ENCODE measurements around the gene RBM39. TPM values are rescaled to one million over a fixed set of nuclear protein-coding genes. Genes with fewer than 3 reads are reported as not detected.
A peak's percentile ranks its signal among the peaks of the same experiment; 100 is the strongest.
"Not testable (repeated sequence)": the region's sequence is repeated elsewhere in the genome, so short reads cannot be mapped to it uniquely, and the experiment has no call there.

RBM39 gene
- total RNA-seq, 4 donors from 2014 or later, result 410 to 504 (median 446) TPM

GRCh38 chr20:35750611-35751010, 8.6 kb upstream of the RBM39 start:
- WGBS, 2 donors, result 70 to 77% methylated on average over 2 of the region's 2 CpGs
- no peaks in the 10 kb centered on the region for H3K4me1 ChIP-seq
- no peaks in the 10 kb centered on the region for H3K36me3 ChIP-seq
- no peaks in the 10 kb centered on the region for H3K27me3 ChIP-seq
- TF ChIP-seq POLR2A (IDR thresholded peaks at IDR 0.05) (no peak), EP300 (IDR thresholded peaks at IDR 0.05) (no peak)
- TF ChIP-seq, protein P1, sequence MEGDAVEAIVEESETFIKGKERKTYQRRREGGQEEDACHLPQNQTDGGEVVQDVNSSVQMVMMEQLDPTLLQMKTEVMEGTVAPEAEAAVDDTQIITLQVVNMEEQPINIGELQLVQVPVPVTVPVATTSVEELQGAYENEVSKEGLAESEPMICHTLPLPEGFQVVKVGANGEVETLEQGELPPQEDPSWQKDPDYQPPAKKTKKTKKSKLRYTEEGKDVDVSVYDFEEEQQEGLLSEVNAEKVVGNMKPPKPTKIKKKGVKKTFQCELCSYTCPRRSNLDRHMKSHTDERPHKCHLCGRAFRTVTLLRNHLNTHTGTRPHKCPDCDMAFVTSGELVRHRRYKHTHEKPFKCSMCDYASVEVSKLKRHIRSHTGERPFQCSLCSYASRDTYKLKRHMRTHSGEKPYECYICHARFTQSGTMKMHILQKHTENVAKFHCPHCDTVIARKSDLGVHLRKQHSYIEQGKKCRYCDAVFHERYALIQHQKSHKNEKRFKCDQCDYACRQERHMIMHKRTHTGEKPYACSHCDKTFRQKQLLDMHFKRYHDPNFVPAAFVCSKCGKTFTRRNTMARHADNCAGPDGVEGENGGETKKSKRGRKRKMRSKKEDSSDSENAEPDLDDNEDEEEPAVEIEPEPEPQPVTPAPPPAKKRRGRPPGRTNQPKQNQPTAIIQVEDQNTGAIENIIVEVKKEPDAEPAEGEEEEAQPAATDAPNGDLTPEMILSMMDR (IDR thresholded peaks at IDR 0.05), result no peak
- no peak for DNase-seq (ENCODE audit: low spot score in 2 of 2)
- no peak overlapping the region for H3K4me3 ChIP-seq
- H3K9me3 ChIP-seq, result no peaks in the 10 kb centered on the region
- no peak overlapping the region for H3K27ac ChIP-seq

DNA sequence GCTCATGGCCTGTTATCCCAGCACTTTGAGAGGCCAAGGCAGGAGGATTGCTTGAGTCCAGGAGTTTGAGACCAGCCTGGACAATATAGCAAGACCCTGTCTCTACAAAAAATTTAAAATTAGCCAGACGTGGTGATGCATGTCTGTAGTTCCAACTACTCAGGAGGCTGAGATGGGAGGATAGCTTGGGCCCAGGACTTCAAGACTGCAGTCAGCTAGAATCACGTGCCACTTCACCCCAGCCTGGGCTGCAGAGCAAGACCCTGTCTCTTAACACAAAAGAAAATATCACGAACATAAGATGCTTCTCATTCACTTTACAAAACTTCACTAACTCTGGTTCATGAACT, 2.4 kb upstream of the RBM39 start:
- H3K27me3 ChIP-seq; H3K36me3 ChIP-seq; H3K4me3 ChIP-seq; H3K9me3 ChIP-seq; DNase-seq (ENCODE audit: low spot score in 2 of 2): not testable (repeated sequence)
- 89 to 92% methylated on average over 3 of the region's 3 CpGs for WGBS, 2 donors
- H3K27ac ChIP-seq, result peak overlapping the region in 3 of 4 donors; percentile 97 to 99 (median 99)
- peaks cover 5 to 23% (median 18%) of the 10 kb centered on the region in 4 donors for H3K4me1 ChIP-seq

DNA sequence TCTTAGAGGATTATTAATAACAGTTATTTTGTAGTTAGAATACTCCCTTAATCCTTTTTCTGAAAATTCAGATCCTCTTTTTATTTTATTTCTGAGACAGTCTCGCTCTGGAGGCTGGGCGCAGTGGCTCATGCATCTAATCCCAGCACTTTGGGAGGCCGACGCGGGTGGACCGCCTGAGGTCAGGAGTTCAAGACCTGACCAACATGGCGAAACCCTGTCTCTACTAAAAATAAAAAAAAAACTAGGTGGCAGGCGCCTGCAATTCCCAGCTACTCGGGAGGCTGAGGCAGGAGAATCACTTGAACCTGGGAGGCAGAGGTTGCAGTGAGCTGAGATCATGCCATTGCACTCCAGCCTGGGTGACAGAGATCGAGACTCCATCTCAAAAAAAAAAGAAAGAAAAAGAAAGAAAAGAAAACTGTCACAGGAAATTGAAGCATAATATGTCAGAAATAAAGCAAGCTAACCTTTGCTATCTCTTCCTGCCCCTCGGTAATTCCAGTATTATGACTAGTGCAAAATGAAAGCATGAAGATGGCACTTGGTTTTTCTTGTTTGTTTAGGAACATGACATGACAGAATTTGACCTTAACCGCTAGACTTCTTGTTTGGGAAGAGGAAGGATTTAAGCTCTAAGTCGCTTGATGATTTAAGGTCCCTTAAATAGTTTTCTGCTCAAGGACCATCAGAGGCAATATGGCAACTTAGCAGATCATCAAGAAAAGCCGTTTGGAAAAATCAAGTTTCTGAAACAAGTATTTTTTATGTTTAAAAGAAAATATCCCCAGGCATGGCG, 1.8 kb upstream of the RBM39 start:
- TF ChIP-seq, protein P1 (IDR thresholded peaks at IDR 0.05), result no peak
- no peak for TF ChIP-seq EP300 (IDR thresholded peaks at IDR 0.05)
- no peak for TF ChIP-seq POLR2A (IDR thresholded peaks at IDR 0.05)
- no peak for DNase-seq (ENCODE audit: low spot score in 2 of 2)
- no peaks in the 10 kb centered on the region for H3K27me3 ChIP-seq
- WGBS, 2 donors, result 66 to 70% methylated on average over 15 of the region's 15 CpGs
- peak overlapping the region; percentile 97 to 99 (median 98) for H3K27ac ChIP-seq
- peaks cover 6 to 29% (median 24%) of the 10 kb centered on the region in 4 donors for H3K4me1 ChIP-seq
- H3K36me3 ChIP-seq, result peaks cover 0 to 14% (median under 1%) of the 10 kb centered on the region in 3 donors
- peak overlapping the region in 2 of 4 donors; percentile 7 to 64 for H3K4me3 ChIP-seq
- no peaks in the 10 kb centered on the region for H3K9me3 ChIP-seq

DNA sequence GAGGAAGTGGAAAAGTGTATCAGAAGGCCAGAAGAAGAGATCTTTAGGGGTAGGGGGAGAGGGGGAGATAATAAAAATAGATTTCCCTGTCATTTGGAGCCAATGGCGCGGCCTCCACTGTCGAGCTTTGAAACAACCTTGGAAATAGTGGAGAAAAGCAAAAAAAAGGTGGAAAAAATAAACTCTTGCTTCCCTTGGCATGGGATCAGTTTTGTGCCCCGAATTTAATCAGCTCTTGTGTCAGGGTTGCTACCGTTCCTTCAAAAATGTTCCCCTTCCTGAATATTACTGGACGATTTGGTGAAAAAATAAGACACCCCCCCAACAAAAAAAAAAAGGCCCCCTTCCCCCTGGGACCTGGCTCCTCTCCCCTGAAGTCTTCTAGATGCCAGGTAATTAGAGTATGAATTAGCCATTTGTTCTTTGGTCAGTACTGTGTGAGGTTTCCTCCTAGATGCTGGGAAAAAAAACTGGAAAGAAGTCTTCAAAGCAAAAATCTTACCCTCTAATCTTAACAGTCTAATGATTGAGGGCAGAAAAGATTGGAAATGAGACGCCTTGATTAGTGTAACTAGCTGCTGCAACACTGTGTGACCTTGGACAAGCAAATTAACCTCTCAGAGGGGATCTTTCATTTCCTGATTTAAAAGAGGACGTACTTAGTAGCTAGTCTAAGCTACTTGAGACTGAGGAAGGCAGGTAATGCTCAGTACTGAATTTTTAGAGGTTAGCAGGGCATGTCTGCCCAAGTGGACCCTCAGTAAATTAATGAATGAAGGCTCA, 872 bp upstream of the RBM39 start:
- H3K9me3 ChIP-seq, result no peaks in the 10 kb centered on the region
- TF ChIP-seq EP300 (IDR thresholded peaks at IDR 0.05) (no peak), POLR2A (IDR thresholded peaks at IDR 0.05) (no peak)
- TF ChIP-seq, protein P1 (IDR thresholded peaks at IDR 0.05), result no peak
- H3K36me3 ChIP-seq, result peaks cover 0 to 23% (median 4%) of the 10 kb centered on the region in 3 donors
- DNase-seq (ENCODE audit: low spot score in 2 of 2), result peak in 1 of 2 donors; percentile 16
- H3K4me3 ChIP-seq, result peak overlapping the region; percentile 42 to 66 (median 62)
- peak overlapping the region; percentile 97 to 99 (median 98) for H3K27ac ChIP-seq
- 2% methylated on average over 8 of the region's 8 CpGs for WGBS, 2 donors
- peaks cover 6 to 38% (median 31%) of the 10 kb centered on the region in 4 donors for H3K4me1 ChIP-seq
- H3K27me3 ChIP-seq, result no peaks in the 10 kb centered on the region

DNA sequence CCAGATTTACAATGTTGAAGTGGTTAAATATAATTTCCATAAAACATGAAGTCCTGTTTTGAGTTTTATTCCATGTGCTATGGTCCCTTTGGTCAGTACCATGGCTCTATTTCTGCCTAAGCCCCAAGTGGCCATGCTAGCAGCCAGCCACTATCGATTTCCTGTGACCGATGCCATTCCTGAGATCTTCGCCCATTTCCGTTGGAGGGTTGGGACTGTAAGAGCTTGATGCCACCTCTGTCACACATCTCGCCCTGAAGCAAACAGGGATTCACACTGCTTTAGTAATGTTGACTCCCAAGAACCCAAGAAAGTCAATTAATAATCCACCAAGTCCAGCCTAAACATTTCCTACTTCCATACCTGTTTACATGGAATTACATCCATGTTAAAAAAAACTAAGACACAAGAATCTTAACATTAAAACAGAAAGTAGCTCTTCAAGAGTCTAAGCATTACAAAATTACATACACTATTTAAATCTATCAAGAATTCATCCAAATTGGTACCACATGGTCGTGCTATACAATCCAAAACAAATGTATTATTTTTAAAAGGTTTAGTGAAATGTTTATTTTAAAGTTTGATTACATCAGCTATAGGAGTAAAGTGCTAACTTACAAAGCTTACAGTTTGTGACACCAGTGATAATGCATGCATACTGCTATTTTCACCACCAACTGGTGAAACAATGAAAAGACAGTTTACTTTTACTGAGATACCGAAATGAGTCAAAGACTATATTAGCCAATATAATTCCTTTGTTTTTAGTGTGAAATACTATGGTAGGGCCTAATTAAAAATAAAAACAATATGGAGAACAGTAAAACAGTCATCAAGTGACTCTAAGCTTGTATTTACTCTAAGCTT, 2.5 kb downstream of the RBM39 start:
- peaks cover 14 to 65% (median 51%) of the 10 kb centered on the region in 4 donors for H3K4me1 ChIP-seq
- TF ChIP-seq POLR2A (IDR thresholded peaks at IDR 0.05) (no peak), EP300 (IDR thresholded peaks at IDR 0.05) (no peak)
- TF ChIP-seq, protein P1 (IDR thresholded peaks at IDR 0.05), result peak in 2 of 5 experiments; percentile 7 to 13
- peak overlapping the region in 3 of 4 donors; percentile 66 to 87 (median 79) for H3K4me3 ChIP-seq
- H3K36me3 ChIP-seq, result peaks cover 0 to 52% (median 15%) of the 10 kb centered on the region in 3 donors
- H3K27me3 ChIP-seq, result no peaks in the 10 kb centered on the region
- 54 to 55% methylated on average over 7 of the region's 7 CpGs for WGBS, 2 donors
- DNase-seq (ENCODE audit: low spot score in 2 of 2), result no peak
- no peaks in the 10 kb centered on the region for H3K9me3 ChIP-seq
- peak overlapping the region; percentile 97 to 100 (median 99) for H3K27ac ChIP-seq

All from tibial nerve (tissue), 4 donors.